NCI-H2171 treated with DMSO at 0.1 percent for 48 hours (cell line): ENCODE data around the gene PLEKHH2.
"Not testable (repeated sequence)": the region's sequence is repeated elsewhere in the genome, so short reads cannot be mapped to it uniquely, and the experiment has no call there.

ENCODE experiments used
- DNase-seq: peaks from one replicate; lab custom pipeline; 2025; lab: John Stamatoyannopoulos, UW

PLEKHH2 gene

GRCh38 chr2:43717322-43717721, 80.3 kb downstream of the PLEKHH2 start:
- DNase-seq = no peak

GRCh38 chr2:43718530-43719124, 81.6 kb downstream of the PLEKHH2 start:
- no peak for DNase-seq

- DNase-seq = no peak
These were observed 87.9 kb downstream of the PLEKHH2 start for GRCh38 chr2:43724728-43725526.

GRCh38 chr2:43725711-43726246, 88.7 kb downstream of the PLEKHH2 start:
- DNase-seq = no peak

GRCh38 chr2:43726961-43727633, 90.0 kb downstream of the PLEKHH2 start:
- DNase-seq = not testable (repeated sequence)

GRCh38 chr2:43727634-43728014, 90.6 kb downstream of the PLEKHH2 start:
- no peak for DNase-seq

- no peak for DNase-seq
These were observed 92.6 kb downstream of the PLEKHH2 start for GRCh38 chr2:43729491-43730174.

- DNase-seq = no peak
These were observed 94.2 kb downstream of the PLEKHH2 start for GRCh38 chr2:43731211-43731610.

GRCh38 chr2:43736637-43737036, 99.6 kb downstream of the PLEKHH2 start:
- DNase-seq = no peak

GRCh38 chr2:43737097-43737854, 100.2 kb downstream of the PLEKHH2 start:
- no peak for DNase-seq

GRCh38 chr2:43737855-43738254, 100.8 kb downstream of the PLEKHH2 start:
- DNase-seq = no peak

GRCh38 chr2:43738257-43738656, 101.2 kb downstream of the PLEKHH2 start:
- no peak for DNase-seq

GRCh38 chr2:43743706-43744105, 106.6 kb downstream of the PLEKHH2 start:
- DNase-seq = no peak

GRCh38 chr2:43745457-43745856, 108.4 kb downstream of the PLEKHH2 start:
- no peak for DNase-seq

- no peak for DNase-seq
These were observed 111.3 kb downstream of the PLEKHH2 start for GRCh38 chr2:43748333-43748732.

- DNase-seq = no peak
These were observed 112.5 kb downstream of the PLEKHH2 start for GRCh38 chr2:43749583-43749982.

GRCh38 chr2:43751476-43751990, 114.5 kb downstream of the PLEKHH2 start:
- no peak for DNase-seq

- no peak for DNase-seq
These were observed 115.2 kb downstream of the PLEKHH2 start for GRCh38 chr2:43752302-43752701.

GRCh38 chr2:43754180-43754579, 117.1 kb downstream of the PLEKHH2 start:
- peak; percentile 6 for DNase-seq

GRCh38 chr2:43758739-43759138, 121.7 kb downstream of the PLEKHH2 start:
- no peak for DNase-seq

- DNase-seq = peak; percentile 4
These were observed 122.1 kb downstream of the PLEKHH2 start for GRCh38 chr2:43759195-43759594.
